Right atrium auricular region (tissue), 2 donors: Measurements from ENCODE around the gene NDUFS3. TPM values are rescaled to one million over a fixed set of nuclear protein-coding genes. Genes with fewer than 3 reads are reported as not detected.
"Not testable (repeated sequence)": the region's sequence is repeated elsewhere in the genome, so short reads cannot be mapped to it uniquely, and the experiment has no call there.

ENCODE experiments used
- DNase-seq: peaks from one replicate; pipeline ENCODE4 v3.0.0-alpha.2; 2019; ENCODE audit warnings: low spot score
- H3K27ac ChIP-seq, 2 donors: fragments of 200-600 bp; sonication (generic); 1 replicate in 1 of 2; 2 replicates in 1 of 2; pipeline ENCODE4 v1.5.1; 2016 to 2019
- H3K27me3 ChIP-seq, 2 donors: fragments of 200-600 bp; sonication (generic); one replicate each; pipeline versions ENCODE4 v1.5.1 to v1.6.0; 2017 to 2019
- H3K36me3 ChIP-seq: fragments of 200-600 bp; sonication (generic); one replicate; pipeline ENCODE4 v1.5.1; 2016
- H3K4me1 ChIP-seq, 2 donors: fragments of 200-600 bp; sonication (generic); one replicate each; pipeline versions ENCODE4 v1.5.1 to v1.6.0; 2017 to 2019
- H3K4me3 ChIP-seq, 2 donors: fragments of 200-600 bp; sonication (generic); 1 replicate in 1 of 2; 2 replicates in 1 of 2; pipeline ENCODE4 v1.5.1; 2017 to 2019; ENCODE audit warnings: mild to moderate bottlenecking in 1 of 2, moderate library complexity in 1 of 2
- H3K9me3 ChIP-seq, 2 donors: fragments of 200-600 bp; sonication (generic); one replicate each; pipeline ENCODE4 v1.5.1; 2019
- CTCF ChIP-seq, 2 donors: fragments of 200-600 bp; sonication (generic); IDR thresholded peaks; one replicate each; pipeline ENCODE4 v1.5.1; 2019; ENCODE audit warnings: antibody characterized with exemption in 2 of 2
- total RNA-seq, 2 donors: library from RNA; depleted of rRNA; stranded (reverse); fragments of >200 nt; gene quantifications; one replicate each; pipeline ENCODE4 v1.1.0, GENCODE V29; 2016

Gene NDUFS3
- total RNA-seq, 2 donors from 2014 or later = 93.4 to 125 TPM

DNA sequence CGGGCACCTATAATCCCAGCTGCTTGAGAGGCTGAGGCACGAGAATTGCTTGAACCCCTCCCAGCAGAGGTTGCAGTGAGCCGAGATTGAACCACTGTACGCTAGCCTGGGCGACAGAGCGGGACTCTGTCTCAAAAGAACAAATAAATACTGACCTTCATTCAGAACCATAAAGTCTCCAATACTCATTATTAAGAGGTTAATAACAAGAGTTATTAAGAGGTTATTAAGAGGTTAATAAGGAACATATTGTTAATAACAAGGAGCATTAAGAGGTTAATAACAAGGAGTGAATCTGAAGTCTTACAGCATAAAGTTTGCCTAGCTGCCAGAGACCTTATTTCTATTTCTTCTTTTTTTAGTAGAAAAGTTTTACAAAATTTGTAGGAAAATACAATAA is 33.6 kb upstream of the NDUFS3 start:
- peaks cover 0 to 18% of the 10 kb centered on the region in 2 donors for H3K4me1 ChIP-seq
- no peak for TF ChIP-seq CTCF (IDR thresholded peaks at IDR 0.05)

GRCh38 chr11:47546274-47546673 is 32.6 kb upstream of the NDUFS3 start:
- H3K9me3 ChIP-seq, H3K27ac ChIP-seq, H3K4me3 ChIP-seq, H3K36me3 ChIP-seq, H3K27me3 ChIP-seq, DNase-seq: not testable (repeated sequence)
- H3K4me1 ChIP-seq = peaks cover 0 to 16% of the 10 kb centered on the region in 2 donors

More for the DNA sequence above, 33.6 kb upstream of the NDUFS3 start:
- no peaks in the 10 kb centered on the region for H3K27me3 ChIP-seq
- H3K9me3 ChIP-seq = no peaks in the 10 kb centered on the region
- no peak overlapping the region for H3K4me3 ChIP-seq
- H3K27ac ChIP-seq = no peak overlapping the region
- no peaks in the 10 kb centered on the region for H3K36me3 ChIP-seq
- DNase-seq = no peak

- DNase-seq = no peak
- Histone ChIP-seq H3K9me3 (no peaks in the 10 kb centered on the region), H3K4me1 (peaks cover 0 to 24% of the 10 kb centered on the region in 2 donors), H3K4me3 (no peak overlapping the region), H3K36me3 (no peaks in the 10 kb centered on the region), H3K27me3 (no peaks in the 10 kb centered on the region), H3K27ac (no peak overlapping the region)
- no peak for TF ChIP-seq CTCF (IDR thresholded peaks at IDR 0.05)
Measured at GRCh38 chr11:47550288-47551047, 28.4 kb upstream of the NDUFS3 start.

GRCh38 chr11:47551086-47551485 is 27.8 kb upstream of the NDUFS3 start:
- no peak for DNase-seq
- Histone ChIP-seq H3K4me1 (peaks cover 0 to 24% of the 10 kb centered on the region in 2 donors), H3K9me3 (no peaks in the 10 kb centered on the region), H3K4me3 (peak overlapping the region in 1 of 2 donors; percentile 96), H3K27me3 (no peaks in the 10 kb centered on the region), H3K27ac (no peak overlapping the region), H3K36me3 (no peaks in the 10 kb centered on the region)
- TF ChIP-seq CTCF (IDR thresholded peaks at IDR 0.05) = no peak

- no peaks in the 10 kb centered on the region for H3K27me3 ChIP-seq
- H3K27ac ChIP-seq = peak overlapping the region; percentile 94 to 95
- peak overlapping the region; percentile 96 to 97 for H3K4me3 ChIP-seq
- no peak for TF ChIP-seq CTCF (IDR thresholded peaks at IDR 0.05)
- no peaks in the 10 kb centered on the region for H3K36me3 ChIP-seq
- H3K9me3 ChIP-seq = no peaks in the 10 kb centered on the region
- no peak for DNase-seq
- peaks cover 0 to 24% of the 10 kb centered on the region in 2 donors for H3K4me1 ChIP-seq
Measured at GRCh38 chr11:47552056-47552565, 26.8 kb upstream of the NDUFS3 start.

DNA sequence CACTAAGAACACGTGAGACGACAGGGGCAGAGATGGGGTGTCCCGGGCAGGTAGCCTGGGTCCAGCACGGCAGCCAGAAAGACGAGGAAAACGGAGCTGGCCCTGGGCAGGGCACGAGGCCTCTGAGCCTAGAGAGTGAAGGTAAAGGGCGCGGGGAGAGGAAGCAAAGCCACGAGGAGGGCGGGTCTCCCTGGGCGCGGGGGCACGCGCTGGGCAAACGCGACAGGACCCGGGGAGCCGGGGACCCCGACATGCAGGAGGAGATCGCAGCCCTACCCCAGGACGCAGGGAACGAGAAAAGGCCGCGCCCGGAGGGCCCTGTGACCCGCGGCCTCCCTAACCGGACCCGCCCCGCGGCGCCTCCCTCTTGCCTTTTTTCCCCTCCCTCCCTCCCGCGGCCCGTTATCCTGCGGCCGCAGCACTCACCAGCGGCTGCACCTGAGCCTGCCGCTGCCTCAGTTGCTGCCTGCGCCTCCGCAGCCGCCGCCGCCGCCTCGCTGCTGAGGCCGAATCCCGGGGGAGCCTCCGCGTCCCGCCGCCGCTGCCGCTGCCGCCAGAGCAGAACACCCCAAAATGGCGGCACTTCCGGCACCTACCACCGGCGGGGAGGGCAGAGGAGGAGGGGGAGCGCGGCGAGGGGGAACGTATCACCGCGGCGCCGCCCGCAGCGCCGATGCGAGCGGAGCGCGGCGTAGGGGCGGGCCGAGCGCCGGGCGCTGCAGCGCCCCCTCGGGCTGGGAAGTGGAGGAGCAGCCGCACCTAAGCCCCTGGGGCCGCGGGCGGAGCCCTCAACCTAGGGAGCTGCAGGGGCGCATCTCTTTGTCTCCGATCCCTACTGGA is 26.1 kb upstream of the NDUFS3 start, which contains the start of gene CELF1:
Gene CELF1, minus strand, starts transcription at position 567 of the 840 bp plus-strand sequence. CDS start 53,609 bp downstream, outside the sequence.
- Histone ChIP-seq H3K4me1 (peaks cover 0 to 24% of the 10 kb centered on the region in 2 donors), H3K36me3 (no peaks in the 10 kb centered on the region)
- TF ChIP-seq CTCF (IDR thresholded peaks at IDR 0.05) = peak; percentile 98

More for the DNA sequence above, 26.1 kb upstream of the NDUFS3 start, which contains the start of gene CELF1:
- Histone ChIP-seq H3K27ac (peak within 1 kb of the TSS; percentile 94 to 95), H3K4me3 (peak within 1 kb of the TSS; percentile 96 to 97), H3K27me3 (no peaks in the 10 kb centered on the region), H3K9me3 (no peaks in the 10 kb centered on the region)
- DNase-seq = peak; percentile 89
